CD4-positive, alpha-beta T cell treated with Interleukin-2 at 100 ng/mL for 4 hours (primary cell): ENCODE results near the gene SBF1.
"Not testable (repeated sequence)": the region's sequence is repeated elsewhere in the genome, so short reads cannot be mapped to it uniquely, and the experiment has no call there.

Experiments used
- DNase-seq: peaks from one replicate; pipeline ENCODE4 v3.0.0-alpha.2; 2020; ENCODE audit warnings: low spot score

SBF1 gene, protein sequence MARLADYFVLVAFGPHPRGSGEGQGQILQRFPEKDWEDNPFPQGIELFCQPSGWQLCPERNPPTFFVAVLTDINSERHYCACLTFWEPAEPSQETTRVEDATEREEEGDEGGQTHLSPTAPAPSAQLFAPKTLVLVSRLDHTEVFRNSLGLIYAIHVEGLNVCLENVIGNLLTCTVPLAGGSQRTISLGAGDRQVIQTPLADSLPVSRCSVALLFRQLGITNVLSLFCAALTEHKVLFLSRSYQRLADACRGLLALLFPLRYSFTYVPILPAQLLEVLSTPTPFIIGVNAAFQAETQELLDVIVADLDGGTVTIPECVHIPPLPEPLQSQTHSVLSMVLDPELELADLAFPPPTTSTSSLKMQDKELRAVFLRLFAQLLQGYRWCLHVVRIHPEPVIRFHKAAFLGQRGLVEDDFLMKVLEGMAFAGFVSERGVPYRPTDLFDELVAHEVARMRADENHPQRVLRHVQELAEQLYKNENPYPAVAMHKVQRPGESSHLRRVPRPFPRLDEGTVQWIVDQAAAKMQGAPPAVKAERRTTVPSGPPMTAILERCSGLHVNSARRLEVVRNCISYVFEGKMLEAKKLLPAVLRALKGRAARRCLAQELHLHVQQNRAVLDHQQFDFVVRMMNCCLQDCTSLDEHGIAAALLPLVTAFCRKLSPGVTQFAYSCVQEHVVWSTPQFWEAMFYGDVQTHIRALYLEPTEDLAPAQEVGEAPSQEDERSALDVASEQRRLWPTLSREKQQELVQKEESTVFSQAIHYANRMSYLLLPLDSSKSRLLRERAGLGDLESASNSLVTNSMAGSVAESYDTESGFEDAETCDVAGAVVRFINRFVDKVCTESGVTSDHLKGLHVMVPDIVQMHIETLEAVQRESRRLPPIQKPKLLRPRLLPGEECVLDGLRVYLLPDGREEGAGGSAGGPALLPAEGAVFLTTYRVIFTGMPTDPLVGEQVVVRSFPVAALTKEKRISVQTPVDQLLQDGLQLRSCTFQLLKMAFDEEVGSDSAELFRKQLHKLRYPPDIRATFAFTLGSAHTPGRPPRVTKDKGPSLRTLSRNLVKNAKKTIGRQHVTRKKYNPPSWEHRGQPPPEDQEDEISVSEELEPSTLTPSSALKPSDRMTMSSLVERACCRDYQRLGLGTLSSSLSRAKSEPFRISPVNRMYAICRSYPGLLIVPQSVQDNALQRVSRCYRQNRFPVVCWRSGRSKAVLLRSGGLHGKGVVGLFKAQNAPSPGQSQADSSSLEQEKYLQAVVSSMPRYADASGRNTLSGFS (N-terminal part only)

DNA sequence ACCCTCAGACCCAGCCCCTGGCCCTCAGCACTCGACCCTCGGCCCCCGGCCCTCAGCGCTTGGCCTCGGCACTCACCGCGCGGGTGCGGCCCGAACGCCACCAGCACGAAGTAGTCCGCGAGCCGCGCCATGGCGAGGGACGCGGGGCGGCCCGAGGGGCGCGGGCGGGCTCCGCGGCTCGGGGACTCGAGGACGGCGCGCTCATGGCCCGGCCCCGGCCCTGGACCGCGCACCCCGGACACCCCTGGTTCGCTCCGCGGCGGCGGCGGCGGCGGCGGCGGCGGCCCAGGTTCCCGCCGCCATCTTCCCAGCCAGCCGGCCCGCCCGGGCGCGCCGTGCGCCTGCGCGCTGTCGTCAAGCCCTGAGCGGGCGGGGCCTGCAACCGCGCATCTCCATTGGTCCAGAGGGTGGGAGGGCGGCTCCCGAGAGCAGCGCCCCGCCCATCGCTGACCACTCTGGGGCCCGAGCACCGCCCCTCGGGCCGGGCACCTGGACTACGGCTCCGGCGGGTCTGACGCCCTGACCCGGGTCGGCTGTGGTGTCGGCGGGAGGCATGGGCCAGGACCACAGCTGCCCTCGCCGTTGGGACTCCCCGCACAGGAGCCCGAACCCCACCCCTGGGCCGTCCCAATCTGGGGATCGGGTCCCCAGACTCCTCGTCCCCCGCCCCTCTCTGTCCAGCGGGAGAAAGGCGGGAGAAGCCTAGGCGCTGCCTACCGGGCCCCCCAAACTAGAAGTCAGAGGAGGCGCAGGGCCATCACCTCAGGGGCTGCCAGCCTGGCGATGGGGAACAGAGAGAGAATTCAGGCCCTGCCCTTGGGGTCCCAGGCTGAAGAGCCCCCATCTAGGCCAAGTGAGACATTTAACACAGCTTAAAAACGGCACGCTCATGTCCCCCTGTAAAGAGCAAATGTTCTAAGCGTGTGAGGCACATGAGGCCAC, at the start of gene SBF1:
Gene SBF1 (minus strand): TSS at position 326 of the 942 bp plus-strand sequence. CDS start 195 bp downstream, at position 131.
- DNase-seq, result peak; percentile 89

DNA sequence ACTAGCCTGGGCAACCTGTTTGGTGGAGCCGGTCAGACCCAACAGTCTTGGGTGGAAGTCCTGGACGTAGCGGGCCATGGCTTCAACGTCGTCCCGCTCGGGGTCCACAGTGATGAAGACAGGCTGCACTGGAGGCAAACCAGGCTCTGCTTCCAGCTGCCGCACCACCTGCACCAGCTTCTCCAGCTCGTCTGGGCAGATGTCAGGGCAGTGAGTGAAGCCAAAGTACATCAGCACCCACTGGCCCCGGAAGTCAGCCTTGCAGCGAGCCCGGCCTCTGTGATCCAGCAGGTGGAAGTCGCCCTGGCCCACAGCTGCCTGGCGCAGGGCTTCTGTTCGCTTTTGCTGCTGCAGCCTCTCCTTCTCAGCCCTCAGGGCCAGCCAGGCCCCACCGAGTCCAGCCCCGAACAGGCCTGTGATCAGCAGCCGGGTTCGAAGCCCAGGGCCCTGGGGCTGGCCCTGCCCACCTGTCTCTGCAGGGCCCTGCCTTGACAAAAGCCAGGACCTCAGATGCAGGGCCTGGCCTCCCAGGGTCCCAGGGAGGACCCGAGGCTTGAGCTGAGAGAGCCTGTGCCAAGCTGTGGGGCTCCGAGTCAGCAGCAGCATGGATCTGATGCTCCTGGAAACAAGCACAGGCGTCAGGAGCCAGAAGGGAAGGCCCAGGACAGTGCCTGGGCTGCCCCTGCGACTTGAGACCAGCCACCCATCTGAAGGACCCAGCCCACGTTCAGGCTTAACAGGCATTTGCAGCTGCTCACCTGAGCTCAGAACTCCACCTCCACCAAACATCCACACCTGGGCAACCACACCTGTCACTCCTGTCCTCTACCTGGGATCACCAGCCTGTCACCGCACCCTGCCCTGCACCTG, 49.2 kb upstream of the SBF1 start:
- DNase-seq, result no peak

DNA sequence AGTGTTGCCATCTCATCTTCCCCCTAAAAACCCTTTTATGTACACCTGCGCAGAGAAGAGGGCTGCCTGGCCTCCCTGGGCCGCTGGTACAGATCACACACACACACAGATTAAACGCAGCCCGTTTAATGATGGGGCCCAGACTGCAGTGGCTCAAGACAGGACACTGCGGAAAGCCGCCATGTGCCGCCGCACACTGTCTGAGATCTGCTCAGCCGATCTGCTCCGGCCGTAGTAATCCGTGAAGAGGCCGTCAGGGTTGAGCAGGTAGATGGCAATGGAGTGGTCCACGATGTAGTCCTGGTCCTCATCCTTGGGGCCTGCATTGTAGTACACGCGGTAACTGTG, 48.6 kb upstream of the SBF1 start:
- DNase-seq, result no peak

DNA sequence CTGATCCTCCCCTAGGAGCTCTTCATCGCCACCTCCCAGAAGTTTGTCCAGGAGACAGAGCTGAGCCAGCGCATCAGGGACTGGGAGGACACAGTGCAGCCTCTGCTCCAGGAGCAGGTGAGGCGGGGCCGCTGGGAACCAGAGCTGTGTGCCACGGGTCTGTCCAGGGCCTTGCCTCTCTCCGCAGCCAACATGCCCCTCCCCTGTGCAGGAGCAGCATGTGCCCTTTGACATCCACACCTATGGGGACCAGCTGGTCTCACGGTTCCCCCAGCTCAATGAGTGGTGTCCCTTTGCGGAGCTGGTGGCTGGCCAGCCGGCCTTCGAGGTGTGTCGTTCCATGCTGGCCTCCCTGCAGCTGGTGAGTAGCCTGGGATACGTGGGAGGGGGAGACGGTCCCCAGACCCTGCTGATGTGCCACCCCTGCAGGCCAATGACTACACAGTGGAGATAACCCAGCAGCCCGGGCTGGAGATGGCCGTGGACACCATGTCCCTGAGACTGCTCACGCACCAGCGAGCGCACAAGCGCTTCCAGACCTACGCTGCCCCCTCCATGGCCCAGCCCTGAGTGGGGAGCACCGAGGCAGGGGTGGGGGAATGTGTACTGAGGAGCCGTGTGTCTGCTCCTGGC, 48.1 kb upstream of the SBF1 start:
- no peak for DNase-seq

DNA sequence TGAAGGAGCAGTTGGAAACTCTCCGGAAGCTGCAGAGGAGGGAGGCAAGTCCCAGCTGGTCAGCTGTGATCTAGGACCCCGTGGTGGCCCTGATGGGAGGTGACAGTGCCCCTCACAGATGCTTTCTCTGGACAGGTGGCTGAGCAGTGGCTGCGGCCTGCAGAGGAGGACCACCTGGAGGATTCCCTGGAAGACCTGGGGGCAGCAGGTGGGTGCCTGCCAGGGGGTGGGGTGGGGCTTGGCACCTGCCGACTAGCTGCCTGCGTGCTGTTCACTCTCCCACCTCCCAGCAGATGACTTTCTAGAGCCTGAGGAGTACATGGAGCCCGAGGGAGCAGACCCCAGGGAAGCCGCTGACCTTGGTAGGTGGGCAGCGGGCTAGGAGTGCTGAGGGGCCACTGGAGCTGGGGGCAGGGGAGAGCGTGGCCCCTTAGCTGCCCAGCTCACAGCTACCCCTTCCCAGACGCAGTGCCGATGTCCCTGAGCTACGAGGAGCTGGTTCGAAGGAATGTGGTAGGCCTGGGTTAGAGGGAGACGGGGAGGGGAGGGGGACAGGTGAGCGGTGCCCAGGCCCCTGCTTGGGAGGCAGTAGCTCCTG, 47.5 kb upstream of the SBF1 start:
- no peak for DNase-seq

DNA sequence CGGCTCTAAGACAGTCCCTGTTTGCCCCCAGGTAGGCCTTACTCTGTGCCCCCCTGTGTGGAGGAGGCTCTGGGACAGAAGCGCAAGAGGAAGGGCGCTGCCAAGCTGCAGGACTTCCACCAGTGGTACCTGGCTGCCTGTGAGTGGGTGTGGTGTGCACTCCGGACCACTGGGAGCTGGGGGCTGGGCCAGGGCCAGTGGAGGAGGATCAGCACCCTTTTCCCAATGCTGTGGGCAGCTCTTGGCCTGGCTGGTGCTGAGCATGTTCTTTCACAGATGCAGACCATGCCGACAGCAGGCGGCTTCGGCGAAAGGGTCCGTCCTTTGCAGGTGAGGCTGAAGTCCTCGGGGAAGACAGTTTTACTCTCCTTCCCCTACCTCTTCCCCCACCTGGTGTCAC, 46.9 kb upstream of the SBF1 start:
- no peak for DNase-seq

DNA sequence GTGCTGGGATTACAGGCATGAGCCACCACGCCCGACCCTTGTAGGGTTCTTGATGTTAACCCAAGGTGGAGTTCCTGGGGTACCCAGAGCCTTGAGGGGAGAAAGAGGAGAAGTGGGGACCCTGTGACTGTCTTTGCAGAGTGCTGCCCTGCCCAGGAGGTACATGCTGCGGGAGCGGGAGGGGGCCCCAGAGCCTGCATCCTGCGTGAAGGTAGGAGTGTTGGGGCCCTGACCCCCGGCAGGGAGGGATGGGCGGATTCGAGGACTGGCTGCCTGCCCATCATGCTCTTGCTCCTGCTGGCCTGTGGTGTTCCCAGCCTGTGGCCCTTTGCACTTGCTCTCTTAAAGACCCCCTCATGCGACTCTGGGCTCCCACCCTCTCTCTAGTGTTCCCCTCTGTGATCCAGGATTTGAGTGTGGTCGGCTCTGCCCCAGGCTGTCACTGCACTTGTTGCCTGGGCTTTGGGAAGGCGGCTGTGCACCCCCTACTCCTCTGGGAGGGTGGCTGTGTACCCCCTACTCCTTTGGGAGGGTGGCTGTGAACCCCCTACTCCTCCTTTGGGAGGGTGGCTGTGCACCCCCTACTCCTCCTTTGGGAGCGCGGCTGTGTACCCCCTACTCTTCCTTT, 46.1 kb upstream of the SBF1 start:
- no peak for DNase-seq

DNA sequence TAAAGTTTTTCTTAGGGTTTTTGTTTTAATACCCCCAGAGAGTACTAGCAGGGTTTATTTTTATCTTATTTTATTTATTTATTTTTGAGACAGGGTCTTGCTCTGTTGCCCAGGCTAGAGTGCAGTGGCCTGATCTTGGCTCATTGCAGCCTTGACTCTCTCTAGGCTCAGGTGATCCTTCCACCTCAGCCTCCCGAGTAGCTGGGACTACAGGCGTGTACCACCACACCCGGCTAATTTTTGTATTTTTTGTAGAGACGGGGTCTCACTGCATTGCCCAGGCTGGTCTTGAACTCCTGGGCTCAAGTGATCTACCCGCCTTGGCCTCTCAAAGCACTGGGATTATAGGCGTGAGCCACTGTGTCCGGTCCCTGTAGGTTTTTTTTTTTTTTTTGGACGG, 45.3 kb upstream of the SBF1 start:
- DNase-seq, result not testable (repeated sequence)

DNA sequence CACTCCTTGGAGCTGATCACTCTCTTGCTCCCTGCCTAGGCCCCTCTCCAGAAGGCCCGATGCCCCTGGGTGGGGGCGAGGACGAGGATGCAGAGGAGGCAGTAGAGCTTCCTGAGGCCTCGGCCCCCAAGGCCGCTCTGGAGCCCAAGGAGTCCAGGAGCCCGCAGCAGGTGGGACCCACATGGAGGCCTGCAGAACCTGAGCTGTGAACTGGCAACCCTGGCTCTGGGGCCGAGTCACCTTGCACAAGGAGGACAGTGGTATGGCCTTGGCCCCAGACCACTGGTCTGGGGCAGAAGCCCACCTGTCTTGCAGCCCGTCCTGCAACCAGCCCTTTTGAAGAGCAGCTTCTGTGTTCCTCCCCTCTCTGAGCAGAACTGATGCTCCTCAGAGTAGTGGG, 44.3 kb upstream of the SBF1 start:
- no peak for DNase-seq

DNA sequence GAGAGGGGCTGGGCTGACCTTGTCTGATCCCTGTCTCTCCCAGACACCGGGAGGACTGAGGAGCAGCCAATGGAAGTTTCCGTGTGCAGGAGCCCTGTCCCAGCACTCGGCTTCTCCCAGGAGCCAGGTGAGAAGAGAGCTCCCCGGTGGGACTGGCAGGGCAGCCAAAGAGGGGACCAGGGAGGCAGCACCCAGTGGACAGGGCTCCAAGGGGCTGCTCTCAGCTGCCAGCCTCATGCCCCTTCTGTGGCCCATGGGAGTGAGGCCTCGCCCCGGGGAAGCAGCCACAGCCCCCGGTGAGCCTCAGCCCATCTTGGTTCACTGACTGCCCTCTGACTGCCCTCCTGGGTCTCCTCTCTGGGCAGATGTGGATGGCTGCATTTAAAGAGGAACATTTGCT, 43.8 kb upstream of the SBF1 start:
- no peak for DNase-seq

DNA sequence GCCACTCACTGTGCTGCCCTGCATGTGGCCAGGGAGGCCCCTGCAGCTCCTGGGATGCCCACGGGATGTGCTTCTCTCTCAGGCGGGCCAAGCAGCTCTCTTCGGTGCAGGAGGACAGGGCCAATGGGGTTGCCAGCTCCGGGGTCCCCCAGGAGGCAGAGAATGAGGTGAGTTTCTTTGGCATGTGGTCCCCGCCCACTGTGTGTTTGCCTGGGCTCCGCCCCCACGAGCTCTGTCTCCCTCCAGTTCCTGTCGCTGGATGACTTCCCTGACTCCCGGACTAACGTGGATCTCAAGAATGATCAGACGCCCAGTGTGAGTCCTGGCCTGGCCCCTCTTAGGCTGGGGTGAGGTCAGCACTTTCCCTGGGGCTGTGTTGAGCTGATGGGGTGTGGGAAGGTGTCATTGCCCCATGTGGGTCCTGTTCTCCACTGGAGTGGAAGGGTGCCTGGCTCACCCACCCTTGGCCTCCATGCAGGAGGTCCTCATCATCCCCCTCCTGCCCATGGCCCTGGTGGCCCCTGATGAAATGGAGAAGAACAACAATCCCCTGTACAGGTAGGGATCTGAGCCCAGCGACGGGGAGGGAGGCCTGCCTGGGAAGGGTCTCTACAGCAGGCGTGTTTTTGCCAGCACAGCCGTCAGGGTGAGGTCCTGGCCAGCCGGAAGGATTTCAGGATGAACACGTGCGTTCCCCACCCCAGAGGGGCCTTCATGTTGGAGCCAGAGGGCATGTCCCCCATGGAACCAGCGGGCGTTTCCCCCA, 42.8 kb upstream of the SBF1 start:
- no peak for DNase-seq

DNA sequence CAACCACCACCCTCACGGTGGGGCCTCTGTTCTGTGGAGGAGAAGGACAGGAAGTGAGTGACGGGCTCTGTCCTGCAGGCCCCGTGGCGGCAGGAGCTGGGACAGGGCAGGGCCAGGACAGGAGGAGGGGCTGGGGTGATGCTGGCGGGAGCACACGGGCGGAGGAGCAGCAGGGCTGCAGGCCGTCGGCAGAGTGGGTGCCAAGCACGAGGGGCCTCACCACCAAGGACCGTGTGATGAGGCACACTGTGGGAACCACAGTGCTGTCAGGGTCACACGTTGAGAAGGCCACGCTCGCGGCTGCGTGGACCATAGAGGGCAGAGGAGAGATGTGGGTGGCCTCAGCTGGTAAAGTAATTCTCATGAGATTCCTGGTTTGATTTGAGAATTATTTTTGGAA, 42.1 kb upstream of the SBF1 start:
- no peak for DNase-seq

DNA sequence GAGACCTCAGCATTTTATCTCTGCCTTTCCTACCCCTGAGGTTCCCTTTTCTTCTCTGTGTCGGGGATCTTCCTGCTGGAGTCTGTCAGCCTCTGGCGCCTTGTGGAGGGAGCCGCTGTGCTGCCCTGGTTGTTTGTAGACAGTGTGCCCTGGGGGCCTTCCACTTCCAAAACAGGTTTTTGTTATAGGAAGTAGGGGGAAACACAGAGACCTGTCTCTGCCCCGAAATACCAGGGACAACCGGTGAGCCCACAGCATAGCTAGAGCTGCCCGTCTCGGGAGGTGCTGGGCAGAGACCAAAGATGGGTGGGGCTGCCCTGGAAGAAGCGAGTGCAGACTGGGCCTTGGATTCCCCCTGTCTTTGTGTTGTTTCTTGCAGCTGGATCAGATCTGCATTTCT, 41.2 kb upstream of the SBF1 start:
- no peak for DNase-seq

DNA sequence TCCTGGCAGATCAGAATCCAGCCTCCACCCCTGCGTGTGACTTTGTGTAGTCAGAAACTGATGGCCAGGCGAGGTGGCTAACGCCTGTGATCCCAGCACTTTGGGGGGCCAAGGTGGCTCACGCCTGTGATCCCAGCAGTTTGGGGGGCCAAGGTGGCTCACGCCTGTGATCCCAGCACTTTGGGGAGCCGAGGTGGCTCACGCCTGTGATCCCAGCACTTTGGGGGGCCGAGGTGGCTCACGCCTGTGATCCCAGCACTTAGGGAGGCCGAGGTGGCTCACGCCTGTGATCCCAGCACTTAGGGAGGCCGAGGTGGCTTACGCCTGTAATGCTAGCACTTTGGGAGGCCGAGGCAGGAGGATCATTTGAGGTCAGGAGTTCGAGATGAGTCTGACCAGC, 38.3 kb upstream of the SBF1 start:
- no peak for DNase-seq

DNA sequence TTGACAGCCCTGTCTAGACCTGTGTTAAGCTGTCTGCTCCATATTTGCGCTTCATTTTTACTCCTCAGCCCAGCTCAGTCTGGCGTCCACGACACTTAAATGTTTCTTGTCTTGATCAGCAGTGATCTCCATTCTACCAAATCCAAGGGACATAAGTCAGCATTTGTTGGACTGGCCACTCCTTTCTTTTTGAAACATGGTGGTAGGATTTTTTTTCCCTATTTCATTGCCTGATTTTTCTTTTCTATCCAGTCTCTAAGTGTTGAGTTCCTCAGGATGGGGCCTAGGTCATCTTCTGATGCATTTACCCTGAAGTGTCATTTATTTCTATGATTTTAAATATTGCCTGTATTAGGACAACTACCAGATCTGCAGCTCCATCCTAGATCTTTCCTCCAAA, 34.1 kb upstream of the SBF1 start:
- no peak for DNase-seq

DNA sequence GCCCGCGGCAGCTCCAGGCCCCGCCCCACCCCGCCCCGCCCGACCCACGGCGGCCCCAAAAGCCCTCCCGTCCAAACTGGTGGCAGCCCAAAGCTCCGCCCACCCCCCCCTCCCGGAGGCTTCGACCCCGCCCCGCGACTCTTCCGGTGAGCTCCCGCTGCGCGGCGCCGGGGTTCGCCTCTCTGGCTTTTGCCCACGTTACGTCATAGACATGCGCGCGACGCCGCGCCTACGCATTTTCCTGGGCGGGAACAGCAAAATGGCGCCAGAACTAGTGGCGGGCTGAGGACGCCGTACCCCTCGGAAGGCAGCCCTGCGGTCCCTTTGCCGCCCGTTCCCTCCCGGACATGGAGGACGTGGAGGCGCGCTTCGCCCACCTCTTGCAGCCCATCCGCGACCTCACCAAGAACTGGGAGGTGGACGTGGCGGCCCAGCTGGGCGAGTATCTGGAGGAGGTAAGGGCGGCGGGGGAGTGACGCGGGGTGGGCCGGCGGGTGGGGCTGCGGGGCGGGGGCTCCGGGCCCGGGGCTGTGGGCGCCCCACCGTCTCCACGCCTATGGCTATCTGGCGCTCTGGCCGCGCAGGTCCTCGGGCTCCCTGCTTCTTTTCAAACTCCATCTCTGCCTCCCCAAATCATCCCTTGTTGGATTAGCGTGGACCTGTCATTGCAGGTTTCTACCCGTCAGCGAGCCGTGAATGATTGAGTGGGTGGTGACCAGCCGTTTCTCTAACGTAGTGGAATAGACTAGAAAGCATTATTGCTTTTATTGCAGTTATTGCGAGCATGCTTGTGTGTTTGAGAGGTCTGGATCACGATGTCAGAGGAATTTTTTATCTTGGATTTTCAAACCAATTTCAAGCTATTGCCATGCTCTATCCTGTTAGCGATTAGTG, 33.4 kb upstream of the SBF1 start, which contains the start of gene NCAPH2:
Gene NCAPH2 (plus strand): TSS at position 234 of the 894 bp plus-strand sequence. CDS start 114 bp downstream, at position 348.
- DNase-seq, result peak; percentile 97

DNA sequence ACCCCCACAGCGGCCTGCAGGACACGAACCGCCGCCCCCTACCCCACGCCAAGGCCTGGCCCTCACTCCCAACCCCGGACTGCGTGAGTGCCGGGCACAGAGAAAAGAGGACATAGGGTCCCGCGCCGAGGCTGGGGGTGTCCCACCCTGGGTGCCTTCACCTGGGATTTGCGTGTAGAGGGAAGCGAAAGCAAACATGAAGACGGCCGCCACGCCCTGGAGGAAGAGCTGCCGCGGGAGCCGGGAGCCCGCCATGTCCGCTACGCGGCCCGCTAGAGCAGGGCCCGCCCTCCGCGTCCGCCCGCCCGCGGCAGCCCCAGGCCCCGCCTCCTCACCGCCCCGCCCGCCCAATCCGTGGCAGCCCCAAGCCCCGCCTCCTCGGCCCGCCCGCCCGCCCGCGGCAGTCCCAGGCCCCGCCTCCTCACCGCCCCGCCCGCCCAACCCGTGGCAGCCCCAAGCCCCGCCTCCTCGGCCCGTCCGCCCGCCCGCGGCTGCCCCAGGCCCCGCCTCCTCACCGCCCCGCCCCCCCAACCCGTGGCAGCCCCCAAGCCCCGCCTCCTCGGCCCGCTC, 32.7 kb upstream of the SBF1 start, which contains the start of gene LMF2:
Gene LMF2 (minus strand): TSS at position 282 of the 570 bp plus-strand sequence. CDS start 27 bp downstream, at position 255.
- DNase-seq, result peak; percentile 93
